HG03060 (cell line): ENCODE results near the gene ARF6.
"Not testable (repeated sequence)": the region's sequence is repeated elsewhere in the genome, so short reads cannot be mapped to it uniquely, and the experiment has no call there.

Experiments used
- ATAC-seq: cut with Tn5 transposase; IDR thresholded peaks from one replicate; pipeline ENCODE4 v1.9.1; 2021; ENCODE audit warnings: low read depth, moderate number of reproducible peaks; ENCODE audit not compliant: unreplicated experiment

The ARF6 gene

GRCh38 chr14:49892636-49893308 is at the start of gene ARF6:
Gene ARF6 (plus strand): TSS chr14:49893082. CDS start chr14:49893737, 655 bp downstream.
- peak; percentile 64 for ATAC-seq

GRCh38 chr14:49849213-49849847 is 43.6 kb upstream of the ARF6 start:
- no peak for ATAC-seq

- ATAC-seq = no peak
Measured at GRCh38 chr14:49851813-49852212, 41.1 kb upstream of the ARF6 start.

GRCh38 chr14:49852301-49853157 is 40.4 kb upstream of the ARF6 start, which contains the start of gene NEMF:
Gene NEMF (minus strand): TSS chr14:49852788. CDS start chr14:49852753, 35 bp downstream.
- ATAC-seq = peak; percentile 70

- no peak for ATAC-seq
Measured at GRCh38 chr14:49853158-49853477, 39.8 kb upstream of the ARF6 start.

GRCh38 chr14:49853572-49854375 is 39.1 kb upstream of the ARF6 start:
- ATAC-seq = no peak

GRCh38 chr14:49857427-49858003 is 35.4 kb upstream of the ARF6 start:
- ATAC-seq = no peak

GRCh38 chr14:49858383-49858782 is 34.5 kb upstream of the ARF6 start:
- no peak for ATAC-seq

- ATAC-seq = no peak
Measured at GRCh38 chr14:49860988-49861698, 31.7 kb upstream of the ARF6 start.

GRCh38 chr14:49861699-49862088 is 31.2 kb upstream of the ARF6 start:
- ATAC-seq = no peak

- no peak for ATAC-seq
Measured at GRCh38 chr14:49862089-49862673, 30.7 kb upstream of the ARF6 start.

GRCh38 chr14:49863487-49864281 is 29.2 kb upstream of the ARF6 start:
- no peak for ATAC-seq

- ATAC-seq = no peak
Measured at GRCh38 chr14:49865431-49865859, 27.4 kb upstream of the ARF6 start.

- ATAC-seq = peak; percentile 83
Measured at GRCh38 chr14:49867831-49868719, 24.8 kb upstream of the ARF6 start.

- ATAC-seq = no peak
Measured at GRCh38 chr14:49868720-49869114, 24.2 kb upstream of the ARF6 start.

GRCh38 chr14:49870908-49871307 is 22.0 kb upstream of the ARF6 start:
- no peak for ATAC-seq

GRCh38 chr14:49873548-49873947 is 19.3 kb upstream of the ARF6 start:
- ATAC-seq = not testable (repeated sequence)
